ENCODE measurements around the gene TSSK3. TPM values are rescaled to one million over a fixed set of nuclear protein-coding genes. Genes with fewer than 3 reads are reported as not detected.

The TSSK3 gene
- total and polyA plus RNA-seq, 2 donors (not counting 3 experiments of a cell fraction or from before 2014, with no cell fraction given), result 0.42 to 0.65 TPM

DNA sequence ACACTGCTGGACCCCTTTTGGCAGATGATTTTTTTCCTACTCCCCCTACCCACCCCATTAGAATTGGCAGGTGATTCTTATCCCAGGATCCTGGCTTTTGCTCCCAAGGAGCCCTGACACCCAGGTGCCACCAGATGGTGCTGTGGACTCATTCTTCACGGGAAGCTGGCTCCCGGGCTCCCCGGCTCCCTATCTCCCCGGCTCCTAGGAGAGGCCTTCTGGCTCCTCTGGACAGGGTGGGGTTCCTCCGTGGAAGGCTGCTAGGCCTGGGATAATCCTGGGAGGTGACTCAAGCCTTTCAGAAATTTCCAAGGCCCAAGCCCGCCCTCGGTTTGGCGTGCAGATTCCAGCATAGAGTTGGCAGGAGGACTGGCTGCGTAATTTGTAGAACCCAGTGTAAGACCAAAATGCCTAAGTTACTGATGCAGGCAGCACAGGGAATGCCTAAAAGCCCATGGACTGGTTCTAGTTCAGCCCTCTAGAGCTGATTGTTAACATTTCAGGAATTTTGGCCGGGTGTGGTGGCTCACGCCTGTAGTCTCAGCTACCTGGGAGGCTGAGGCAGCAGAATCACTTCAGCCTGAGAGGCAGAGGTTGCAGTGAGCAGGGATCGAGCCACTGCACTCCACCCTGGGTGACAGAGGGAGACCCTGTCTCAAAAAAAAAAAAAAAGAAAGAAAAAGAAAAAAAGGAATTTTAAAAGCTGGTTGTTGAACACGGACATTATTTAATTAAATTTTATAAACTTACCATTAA lies 38.7 kb downstream of the TSSK3 start:
- Histone ChIP-seq H3K9ac (replicated peaks; ENCODE audit: extremely low read depth, insufficient read depth, low read length) (no peak overlapping the region), H3K27me3 (ENCODE audit: control insufficient read depth in 2 of 2, insufficient read depth in 2 of 2, low read length in 2 of 2) (no peaks in the 10 kb centered on the region), H2AFZ (ENCODE audit: low read depth, low read length) (peak overlapping the region; percentile 42), H3K27ac (ENCODE audit: insufficient read depth, low read depth, low read length) (no peak overlapping the region), H4K20me1 (replicated peaks; ENCODE audit: control insufficient read depth, extremely low read depth, insufficient read depth, low read length) (no peaks in the 10 kb centered on the region), H3K79me2 (ENCODE audit: control insufficient read depth, insufficient read depth, low read length) (no peaks in the 10 kb centered on the region), H3K9me3 (replicated peaks; ENCODE audit: control insufficient read depth, insufficient read depth, low read length) (no peaks in the 10 kb centered on the region), H3K36me3 (ENCODE audit: control insufficient read depth in 2 of 2, extremely low read depth in 1 of 2, insufficient read depth in 2 of 2, low read length in 2 of 2) (no peaks in the 10 kb centered on the region), H3K9me1 (replicated peaks; ENCODE audit: control insufficient read depth, extremely low read depth, insufficient read depth, low read length) (no peaks in the 10 kb centered on the region), H3K4me3 (replicated peaks in 1 of 3; ENCODE audit: insufficient read depth in 1 of 3, low read depth in 1 of 3, low read length in 3 of 3) (no peak overlapping the region), H3K4me1 (ENCODE audit: control insufficient read depth, extremely low read depth, insufficient read depth, low read length) (no peaks in the 10 kb centered on the region), H3K4me2 (ENCODE audit: insufficient read depth, low read length) (no peak overlapping the region)
- no TSS peak for BruUV-seq (replicated peaks)
- dilution Hi-C loops (cut with MboI; ENCODE audit: extremely low pct_ligation_motif_present, low sequenced_read_pairs), result no loop called here
- CTCF ChIA-PET, result interaction anchor here (0.6 to 7.0 kb wide), 40 partner anchors 8 to 686 kb away, joined by 3 to 64 read pairs (median 4); partner anchors contain the start of genes CCDC28B and ZBTB8B
- intact Hi-C loops (cut with micrococcal nuclease), result loop anchor here (1.0 to 2.0 kb wide), 4 partner anchors 13 to 472 kb away; no protein-coding TSS in a partner anchor
- POLR2A ChIA-PET, result interaction anchor here (1.0 kb wide), 1 partner anchor 65 kb away, joined by 3 read pairs; the partner anchor contains the start of gene MARCKSL1
- peak; percentile 92 for FAIRE-seq
- no peak for TF ChIP-seq MYC (IDR thresholded peaks at IDR 0.05; ENCODE audit: low read depth, low read length)
- no peak for TF ChIP-seq FOS (IDR thresholded peaks at IDR 0.05; ENCODE audit: borderline replicate concordance, insufficient read depth, low read length)
- no peak for TF ChIP-seq POLR2A (IDR thresholded peaks at IDR 0.05; ENCODE audit: low read depth, low read length)
- peak; percentile 88 to 90 for TF ChIP-seq CTCF (IDR thresholded peaks at IDR 0.05; ENCODE audit: extremely low read depth in 1 of 2, insufficient read depth in 1 of 2, low read depth in 1 of 2, low read length in 2 of 2)
- no peak for TF ChIP-seq EZH2 (IDR thresholded peaks at IDR 0.05; ENCODE audit: borderline replicate concordance, low read depth, low read length, severe bottlenecking)
- TF ChIP-seq GATA2 (IDR thresholded peaks at IDR 0.05; ENCODE audit: insufficient read depth, insufficient read length, low read depth, low read length), result no peak
- DNase-seq (ENCODE audit: low read depth, low spot score), result peak; percentile 65
